GM18909 (cell line): ENCODE measurements around the gene DLL1.
"Not testable (repeated sequence)": the region's sequence is repeated elsewhere in the genome, so short reads cannot be mapped to it uniquely, and the experiment has no call there.

Experiments
- ATAC-seq: cut with Tn5 transposase; IDR thresholded peaks from one replicate; pipeline ENCODE4 v1.9.1; 2021; ENCODE audit warnings: mild to moderate bottlenecking; ENCODE audit not compliant: unreplicated experiment, poor library complexity

Gene DLL1

GRCh38 chr6:170269151-170269845, 21.6 kb downstream of the DLL1 start:
- ATAC-seq = no peak

GRCh38 chr6:170268216-170269129, 22.4 kb downstream of the DLL1 start:
- no peak for ATAC-seq

- ATAC-seq = no peak
Measured at GRCh38 chr6:170267688-170268087, 23.2 kb downstream of the DLL1 start.

- ATAC-seq = no peak
Measured at GRCh38 chr6:170266061-170266825, 24.6 kb downstream of the DLL1 start.

- no peak for ATAC-seq
Measured at GRCh38 chr6:170265655-170266054, 25.2 kb downstream of the DLL1 start.

- ATAC-seq = not testable (repeated sequence)
Measured at GRCh38 chr6:170264644-170265043, 26.2 kb downstream of the DLL1 start.

- no peak for ATAC-seq
Measured at GRCh38 chr6:170264086-170264485, 26.8 kb downstream of the DLL1 start.

- ATAC-seq = no peak
Measured at GRCh38 chr6:170263410-170263809, 27.5 kb downstream of the DLL1 start.

- no peak for ATAC-seq
Measured at GRCh38 chr6:170262489-170263088, 28.3 kb downstream of the DLL1 start.

GRCh38 chr6:170261643-170262488, 29.0 kb downstream of the DLL1 start:
- ATAC-seq = no peak

- ATAC-seq = no peak
Measured at GRCh38 chr6:170260686-170261085, 30.2 kb downstream of the DLL1 start.

GRCh38 chr6:170259278-170259677, 31.6 kb downstream of the DLL1 start:
- ATAC-seq = no peak

GRCh38 chr6:170258407-170258806, 32.5 kb downstream of the DLL1 start:
- ATAC-seq = no peak

GRCh38 chr6:170257376-170257775, 33.5 kb downstream of the DLL1 start:
- ATAC-seq = no peak

GRCh38 chr6:170256641-170257040, 34.2 kb downstream of the DLL1 start:
- no peak for ATAC-seq

- no peak for ATAC-seq
Measured at GRCh38 chr6:170255426-170256125, 35.3 kb downstream of the DLL1 start.

GRCh38 chr6:170254315-170255213, 36.3 kb downstream of the DLL1 start:
- no peak for ATAC-seq

- no peak for ATAC-seq
Measured at GRCh38 chr6:170253910-170254269, 37.0 kb downstream of the DLL1 start.
